ENCODE results near the gene ZBTB16. TPM values are rescaled to one million over a fixed set of nuclear protein-coding genes. Genes with fewer than 3 reads are reported as not detected.

Gene ZBTB16
- total and polyA plus RNA-seq, 2 of the 4 experiments (the other 2 are of a cell fraction), result not detected

DNA sequence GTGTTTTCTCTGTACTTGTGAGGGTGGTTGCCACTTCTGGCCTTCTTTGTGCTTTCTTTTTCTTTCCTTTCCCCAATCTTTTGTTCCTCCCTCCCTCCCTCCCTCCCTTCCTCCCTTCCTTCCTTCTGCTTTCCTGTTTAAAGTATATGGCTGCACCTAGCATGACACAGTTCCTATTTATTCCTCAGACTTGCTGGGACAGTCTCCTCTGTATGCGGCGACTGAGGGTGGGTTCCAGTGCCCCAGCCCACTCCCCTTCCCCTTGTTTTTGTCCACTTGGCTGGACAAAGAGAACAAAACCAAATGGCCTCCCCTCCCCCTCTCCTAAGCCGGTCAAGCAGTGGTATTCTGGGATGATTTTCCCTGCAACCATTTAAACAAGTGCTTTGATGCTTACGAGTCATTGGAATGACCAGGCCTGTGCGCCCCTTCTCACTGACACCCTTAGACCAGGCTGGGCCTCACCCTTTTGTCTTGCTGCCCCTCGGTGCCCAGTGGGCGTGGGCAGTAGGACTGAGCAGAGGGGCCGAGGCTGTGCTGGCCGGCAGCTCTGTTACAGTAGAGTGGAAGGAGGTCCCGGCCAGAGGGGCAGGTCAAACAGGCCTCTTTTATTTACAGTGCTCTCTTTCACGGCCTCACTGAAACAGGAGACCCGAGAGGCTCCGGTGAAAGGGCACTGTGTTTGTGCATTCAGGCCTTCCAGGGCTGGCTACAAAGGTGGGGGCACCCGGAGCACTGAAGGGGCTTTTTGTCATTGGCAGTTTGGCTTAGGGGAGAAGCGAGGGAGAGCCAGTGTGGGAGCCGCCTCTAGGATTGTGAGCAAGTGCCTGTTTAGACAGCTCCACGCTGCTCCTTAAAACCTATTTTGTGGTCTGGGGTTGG, 32.2 kb downstream of the ZBTB16 start (continued):
- TF ChIP-seq FOS (IDR thresholded peaks at IDR 0.05; ENCODE audit: low read depth, low read length), result no peak

DNA sequence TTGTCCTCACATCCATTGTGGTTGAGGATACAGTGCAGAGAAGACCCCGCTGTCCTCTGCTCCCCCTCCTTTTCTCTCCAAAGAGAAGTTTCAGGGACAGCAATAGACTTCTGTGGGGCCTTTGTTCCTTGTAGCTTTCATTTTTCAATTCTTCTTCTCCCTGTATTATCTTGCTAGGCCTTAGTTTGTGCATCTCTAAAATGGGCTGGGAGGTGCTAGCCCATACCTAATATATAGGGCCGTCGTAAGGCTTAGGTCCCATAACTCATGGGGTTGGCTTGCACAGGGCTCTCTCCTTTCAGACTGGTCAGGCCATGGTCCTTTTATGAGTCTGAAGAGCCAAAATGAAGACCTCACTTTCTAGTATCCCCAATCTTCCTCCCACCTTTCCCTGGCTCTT, 33.0 kb downstream of the ZBTB16 start:
- no peak overlapping the region for H4K8ac ChIP-seq (ENCODE audit: low read depth in 2 of 2, low read length in 2 of 2)
- intact Hi-C loops (cut with micrococcal nuclease) (no loop called here), dilution Hi-C loops (cut with HindIII; ENCODE audit: low sequenced_read_pairs, unreplicated experiment) (no loop called here), in situ Hi-C loops (cut with MboI; ENCODE audit: low sequenced_read_pairs) (no loop called here)
- no peak overlapping the region for H3K27ac ChIP-seq (ENCODE audit: insufficient read depth, low read length)
- DNase-seq, result no peak
- H2BK5ac ChIP-seq (ENCODE audit: low read depth, low read length, poor library complexity, severe bottlenecking), result no peak overlapping the region
- H3K9me3 ChIP-seq (ENCODE audit: control insufficient read depth, insufficient read depth, low read length), result no peaks in the 10 kb centered on the region
- H3K23ac ChIP-seq (ENCODE audit: low read depth, low read length), result no peak overlapping the region
- no peak overlapping the region for H2AK9ac ChIP-seq (replicated peaks; ENCODE audit: low read depth, low read length, poor library complexity)
- no peak overlapping the region for H4K91ac ChIP-seq (ENCODE audit: insufficient read depth, low read depth, low read length)
- no peak overlapping the region for H2BK120ac ChIP-seq (ENCODE audit: low read depth, low read length)
- no peak for ATAC-seq (ENCODE audit: low read depth)
- H4K20me1 ChIP-seq (ENCODE audit: insufficient read depth, low read length), result no peaks in the 10 kb centered on the region
- no TSS peak for BruUV-seq (replicated peaks)
- no peak overlapping the region for H3K4me2 ChIP-seq (ENCODE audit: low read depth, low read length)
- no peak overlapping the region for H3K18ac ChIP-seq (ENCODE audit: low read depth, low read length)
- no peak overlapping the region for H2BK20ac ChIP-seq (ENCODE audit: low read depth, low read length)
- no peak overlapping the region for H4K5ac ChIP-seq (ENCODE audit: low read depth, low read length)
- no peak overlapping the region for H3K56ac ChIP-seq (ENCODE audit: extremely low read depth, insufficient read depth, low read length)
- no peaks in the 10 kb centered on the region for H3K36me3 ChIP-seq (ENCODE audit: control insufficient read depth, insufficient read depth, low read length)
- no peak overlapping the region for H3K14ac ChIP-seq (replicated peaks; ENCODE audit: low read depth, low read length)
- H2AFZ ChIP-seq (replicated peaks; ENCODE audit: low read length, poor library complexity), result no peak overlapping the region
- ChIA-PET POLR2A (ENCODE audit: unreplicated experiment) (no interaction called here), CTCF (no interaction called here)
- WGBS, 2 experiments (ENCODE audit: extremely low coverage in 2 of 2, insufficient read length in 1 of 2), result 71% methylated on average over 2 of the region's 3 CpGs; no CpG with 5 or more reads in 1 of the 2 experiments
- no peak overlapping the region for H2BK15ac ChIP-seq (ENCODE audit: low read depth, low read length)
- no peaks in the 10 kb centered on the region for H3K9me1 ChIP-seq (ENCODE audit: insufficient read depth, low read length)
- no peak overlapping the region for H3K9ac ChIP-seq (ENCODE audit: low read depth, low read length)
- no peak overlapping the region for H3K4me3 ChIP-seq (ENCODE audit: insufficient read depth, low read depth, low read length)
- peaks cover 6% of the 10 kb centered on the region; the same call in 1 of the 2 replicates for H3K27me3 ChIP-seq (ENCODE audit: control insufficient read depth, insufficient read depth, low read length)
- H3K4ac ChIP-seq (ENCODE audit: low read depth, low read length), result no peak overlapping the region
- no peak overlapping the region for H2AK5ac ChIP-seq (ENCODE audit: low read depth, low read length)
- H3K79me1 ChIP-seq (ENCODE audit: low read depth in 1 of 2, low read length in 2 of 2), result no peaks in the 10 kb centered on the region
- no peaks in the 10 kb centered on the region for H3K4me1 ChIP-seq (ENCODE audit: control insufficient read depth, insufficient read depth, low read length)
- TF ChIP-seq FOS (IDR thresholded peaks at IDR 0.05; ENCODE audit: low read depth, low read length) (no peak), RCOR1 (IDR thresholded peaks at IDR 0.05; ENCODE audit: insufficient replicate concordance, low read length) (no peak), POLR2A (IDR thresholded peaks at IDR 0.05; ENCODE audit: low read depth, low read length) (no peak), RAD21 (IDR thresholded peaks at IDR 0.05; ENCODE audit: low read length) (no peak), BHLHE40 (IDR thresholded peaks at IDR 0.05; ENCODE audit: low read depth, low read length) (no peak), CHD1 (IDR thresholded peaks at IDR 0.05; ENCODE audit: low read depth, low read length) (no peak), NFE2L2 (IDR thresholded peaks at IDR 0.05; ENCODE audit: low read depth, low read length) (no peak), CEBPB (IDR thresholded peaks at IDR 0.05; ENCODE audit: low read depth, low read length) (no peak), MAZ (IDR thresholded peaks at IDR 0.05; ENCODE audit: borderline replicate concordance, low read depth, low read length) (no peak), MAFK (IDR thresholded peaks at IDR 0.05; ENCODE audit: low read depth, low read length) (no peak)
- TF ChIP-seq, protein P1, sequence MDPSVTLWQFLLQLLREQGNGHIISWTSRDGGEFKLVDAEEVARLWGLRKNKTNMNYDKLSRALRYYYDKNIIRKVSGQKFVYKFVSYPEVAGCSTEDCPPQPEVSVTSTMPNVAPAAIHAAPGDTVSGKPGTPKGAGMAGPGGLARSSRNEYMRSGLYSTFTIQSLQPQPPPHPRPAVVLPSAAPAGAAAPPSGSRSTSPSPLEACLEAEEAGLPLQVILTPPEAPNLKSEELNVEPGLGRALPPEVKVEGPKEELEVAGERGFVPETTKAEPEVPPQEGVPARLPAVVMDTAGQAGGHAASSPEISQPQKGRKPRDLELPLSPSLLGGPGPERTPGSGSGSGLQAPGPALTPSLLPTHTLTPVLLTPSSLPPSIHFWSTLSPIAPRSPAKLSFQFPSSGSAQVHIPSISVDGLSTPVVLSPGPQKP (IDR thresholded peaks at IDR 0.05; ENCODE audit: borderline replicate concordance, low read depth, low read length), result no peak
- TF ChIP-seq, protein P2, sequence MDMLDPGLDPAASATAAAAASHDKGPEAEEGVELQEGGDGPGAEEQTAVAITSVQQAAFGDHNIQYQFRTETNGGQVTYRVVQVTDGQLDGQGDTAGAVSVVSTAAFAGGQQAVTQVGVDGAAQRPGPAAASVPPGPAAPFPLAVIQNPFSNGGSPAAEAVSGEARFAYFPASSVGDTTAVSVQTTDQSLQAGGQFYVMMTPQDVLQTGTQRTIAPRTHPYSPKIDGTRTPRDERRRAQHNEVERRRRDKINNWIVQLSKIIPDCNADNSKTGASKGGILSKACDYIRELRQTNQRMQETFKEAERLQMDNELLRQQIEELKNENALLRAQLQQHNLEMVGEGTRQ (IDR thresholded peaks at IDR 0.05; ENCODE audit: low read depth, low read length), result no peak
- TF ChIP-seq, protein P3, sequence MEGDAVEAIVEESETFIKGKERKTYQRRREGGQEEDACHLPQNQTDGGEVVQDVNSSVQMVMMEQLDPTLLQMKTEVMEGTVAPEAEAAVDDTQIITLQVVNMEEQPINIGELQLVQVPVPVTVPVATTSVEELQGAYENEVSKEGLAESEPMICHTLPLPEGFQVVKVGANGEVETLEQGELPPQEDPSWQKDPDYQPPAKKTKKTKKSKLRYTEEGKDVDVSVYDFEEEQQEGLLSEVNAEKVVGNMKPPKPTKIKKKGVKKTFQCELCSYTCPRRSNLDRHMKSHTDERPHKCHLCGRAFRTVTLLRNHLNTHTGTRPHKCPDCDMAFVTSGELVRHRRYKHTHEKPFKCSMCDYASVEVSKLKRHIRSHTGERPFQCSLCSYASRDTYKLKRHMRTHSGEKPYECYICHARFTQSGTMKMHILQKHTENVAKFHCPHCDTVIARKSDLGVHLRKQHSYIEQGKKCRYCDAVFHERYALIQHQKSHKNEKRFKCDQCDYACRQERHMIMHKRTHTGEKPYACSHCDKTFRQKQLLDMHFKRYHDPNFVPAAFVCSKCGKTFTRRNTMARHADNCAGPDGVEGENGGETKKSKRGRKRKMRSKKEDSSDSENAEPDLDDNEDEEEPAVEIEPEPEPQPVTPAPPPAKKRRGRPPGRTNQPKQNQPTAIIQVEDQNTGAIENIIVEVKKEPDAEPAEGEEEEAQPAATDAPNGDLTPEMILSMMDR (conservative IDR thresholded peaks at IDR 0.05; ENCODE audit: low read depth, low read length), result no peak

All from IMR-90 (cell line).